ENCODE results near the gene MRFAP1.

Gene MRFAP1

GRCh38 chr4:6607368-6608055 is 33.0 kb upstream of the MRFAP1 start:
- Histone ChIP-seq H3K4me3 (ENCODE audit: low read length) (no peak overlapping the region), H3K27ac (ENCODE audit: low read length) (no peak overlapping the region), H3K4me2 (ENCODE audit: low read length) (no peak overlapping the region), H2AFZ (ENCODE audit: low read depth, low read length) (no peak overlapping the region), H3K9me3 (ENCODE audit: insufficient read depth, low read length) (no peaks in the 10 kb centered on the region), H3K27me3 (ENCODE audit: low read depth, low read length) (no peaks in the 10 kb centered on the region), H4K20me1 (ENCODE audit: insufficient read depth, low read length) (no peaks in the 10 kb centered on the region), H3K36me3 (replicated peaks; ENCODE audit: low read depth, low read length) (peaks cover 15% of the 10 kb centered on the region), H3K79me2 (ENCODE audit: low read length) (no peaks in the 10 kb centered on the region), H3K9ac (ENCODE audit: low read length) (no peak overlapping the region), H3K4me1 (ENCODE audit: low read length) (no peaks in the 10 kb centered on the region)
- TF ChIP-seq CTCF (IDR thresholded peaks at IDR 0.05; ENCODE audit: low read depth, low read length) = no peak
- no peak for TF ChIP-seq EZH2phosphoT487 (IDR thresholded peaks at IDR 0.05; ENCODE audit: low read depth)

GRCh38 chr4:6608758-6609414 is 31.6 kb upstream of the MRFAP1 start:
- Histone ChIP-seq H3K27me3 (ENCODE audit: low read depth, low read length) (no peaks in the 10 kb centered on the region), H3K79me2 (ENCODE audit: low read length) (no peaks in the 10 kb centered on the region), H3K9me3 (ENCODE audit: insufficient read depth, low read length) (no peaks in the 10 kb centered on the region), H3K27ac (ENCODE audit: low read length) (no peak overlapping the region), H4K20me1 (ENCODE audit: insufficient read depth, low read length) (no peaks in the 10 kb centered on the region), H2AFZ (ENCODE audit: low read depth, low read length) (no peak overlapping the region), H3K4me2 (ENCODE audit: low read length) (no peak overlapping the region), H3K9ac (ENCODE audit: low read length) (no peak overlapping the region), H3K4me1 (ENCODE audit: low read length) (no peaks in the 10 kb centered on the region), H3K4me3 (ENCODE audit: low read length) (no peak overlapping the region), H3K36me3 (replicated peaks; ENCODE audit: low read depth, low read length) (peaks cover 15% of the 10 kb centered on the region)
- TF ChIP-seq EZH2phosphoT487 (IDR thresholded peaks at IDR 0.05; ENCODE audit: low read depth) (no peak), CTCF (IDR thresholded peaks at IDR 0.05; ENCODE audit: low read depth, low read length) (no peak)

GRCh38 chr4:6609415-6610079 is 30.9 kb upstream of the MRFAP1 start:
- Histone ChIP-seq H3K79me2 (ENCODE audit: low read length) (no peaks in the 10 kb centered on the region), H4K20me1 (ENCODE audit: insufficient read depth, low read length) (no peaks in the 10 kb centered on the region), H3K9ac (ENCODE audit: low read length) (no peak overlapping the region)

More at GRCh38 chr4:6609415-6610079, 30.9 kb upstream of the MRFAP1 start:
- Histone ChIP-seq H3K4me3 (ENCODE audit: low read length) (no peak overlapping the region), H2AFZ (ENCODE audit: low read depth, low read length) (no peak overlapping the region), H3K4me1 (ENCODE audit: low read length) (no peaks in the 10 kb centered on the region), H3K4me2 (ENCODE audit: low read length) (no peak overlapping the region), H3K27me3 (ENCODE audit: low read depth, low read length) (no peaks in the 10 kb centered on the region), H3K9me3 (ENCODE audit: insufficient read depth, low read length) (no peaks in the 10 kb centered on the region), H3K36me3 (replicated peaks; ENCODE audit: low read depth, low read length) (peaks cover 15% of the 10 kb centered on the region), H3K27ac (ENCODE audit: low read length) (no peak overlapping the region)
- no peak for TF ChIP-seq EZH2phosphoT487 (IDR thresholded peaks at IDR 0.05; ENCODE audit: low read depth)
- TF ChIP-seq CTCF (IDR thresholded peaks at IDR 0.05; ENCODE audit: low read depth, low read length) = no peak
